GM12801 (cell line): ENCODE measurements around the gene NDUFAB1.

Experiments
- CTCF ChIP-seq: IDR thresholded peaks from one replicate; pipeline ENCODE4 v1.5.1; 2011; ENCODE audit warnings: control low read depth; ENCODE audit not compliant: insufficient read length; ENCODE audit errors: extremely low read depth

The NDUFAB1 gene

DNA sequence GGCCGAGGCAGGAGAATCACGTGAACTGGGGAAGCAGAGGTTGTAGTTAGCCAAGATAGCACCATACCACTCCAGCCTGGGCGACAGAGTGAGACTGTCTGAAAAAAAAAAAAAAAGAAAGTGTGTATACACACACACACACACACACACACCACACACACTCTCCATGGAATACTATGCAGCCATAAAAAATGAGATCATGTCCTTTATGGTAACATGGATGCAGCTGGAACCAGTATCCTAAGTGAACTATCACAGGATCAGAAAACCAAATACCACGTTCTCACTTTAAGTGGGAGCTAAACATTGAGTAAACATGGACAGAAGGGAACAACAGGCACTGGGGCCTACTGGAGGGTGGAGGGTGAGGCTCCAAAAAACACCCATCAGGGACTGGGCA is 16.7 kb downstream of the NDUFAB1 start:
- TF ChIP-seq CTCF, result no peak

DNA sequence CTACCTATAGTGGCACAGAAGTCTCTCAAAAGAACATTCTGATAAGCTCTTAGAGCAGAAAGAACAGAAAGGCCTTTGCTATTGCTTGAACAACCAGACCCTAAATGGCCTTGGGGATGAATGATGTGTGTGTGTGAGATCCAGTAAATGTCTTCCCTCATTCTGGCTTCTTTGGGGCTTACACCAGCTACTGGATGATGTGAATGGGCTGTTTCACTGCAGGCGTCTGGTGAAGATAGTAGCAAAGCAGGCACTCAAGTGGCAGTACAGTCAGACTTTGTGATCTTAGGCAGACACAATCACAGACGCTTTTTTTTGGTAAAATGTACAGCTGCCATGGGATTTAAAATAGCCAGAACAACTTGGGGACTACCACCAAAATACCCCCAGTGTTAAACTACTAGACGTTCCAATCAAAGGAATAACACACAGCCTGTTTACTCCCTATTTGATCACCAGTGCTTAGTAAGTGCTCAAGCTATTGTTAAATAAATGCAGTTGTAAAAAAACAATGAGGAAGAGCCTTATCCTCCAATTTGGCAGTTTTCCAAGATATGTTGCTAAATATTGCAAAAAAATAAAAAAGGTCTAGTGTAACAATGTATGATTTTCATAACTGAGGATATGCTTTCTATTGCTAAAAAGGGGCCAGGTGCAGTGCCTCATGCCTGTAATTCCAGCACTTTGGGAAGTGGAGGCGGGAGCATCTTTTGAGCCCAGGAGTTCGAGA is 17.9 kb downstream of the NDUFAB1 start:
- TF ChIP-seq CTCF, result no peak

GRCh38 chr16:23577493-23577892 is 18.6 kb downstream of the NDUFAB1 start:
- no peak for TF ChIP-seq CTCF

GRCh38 chr16:23575834-23576233 is 20.3 kb downstream of the NDUFAB1 start:
- TF ChIP-seq CTCF, result no peak

DNA sequence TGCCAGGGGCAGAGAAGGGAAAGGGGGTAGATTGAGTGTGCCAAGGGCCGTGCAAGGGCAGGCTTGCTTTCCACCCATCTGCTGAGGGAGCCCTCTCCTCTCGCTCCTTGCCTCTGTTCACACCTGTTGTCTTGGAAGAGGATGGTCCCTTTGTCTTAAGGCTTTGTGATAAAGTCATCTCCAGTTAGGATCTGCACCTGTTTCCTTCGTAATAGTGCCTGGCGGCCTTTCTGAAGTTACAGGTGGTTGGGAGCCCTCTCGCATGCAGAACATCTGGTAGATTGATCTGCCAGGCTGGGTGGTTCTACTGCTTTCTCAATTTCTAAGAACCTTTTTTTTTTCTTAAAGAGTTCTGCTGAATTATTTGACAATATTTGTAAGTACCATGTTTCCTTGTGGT is 22.3 kb downstream of the NDUFAB1 start:
- TF ChIP-seq CTCF, result no peak

DNA sequence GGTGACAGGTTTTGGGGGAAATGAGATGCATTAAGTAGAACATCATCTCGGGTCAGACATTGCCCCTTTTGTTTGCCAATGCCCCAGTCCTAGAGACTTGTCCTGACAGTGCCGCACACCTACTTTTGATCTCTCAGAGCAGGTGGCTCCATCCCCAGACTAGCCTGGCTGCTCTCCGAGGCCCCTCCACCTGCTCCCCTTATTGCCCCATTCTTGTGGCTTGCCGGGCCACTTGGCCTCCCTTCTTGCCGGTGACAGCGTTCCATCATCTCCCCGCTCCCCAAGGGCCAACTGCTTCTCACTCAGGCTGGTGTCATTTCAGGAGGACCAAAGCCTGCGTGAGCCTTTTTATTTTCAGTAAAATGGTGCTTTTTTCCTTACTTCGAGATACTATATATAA is 23.7 kb downstream of the NDUFAB1 start:
- TF ChIP-seq CTCF, result no peak

- no peak for TF ChIP-seq CTCF
Measured at GRCh38 chr16:23571895-23572294, 24.2 kb downstream of the NDUFAB1 start.
